Naive B cell (primary cell): ENCODE measurements around the gene PCSK6. TPM values are rescaled to one million over a fixed set of nuclear protein-coding genes. Genes with fewer than 3 reads are reported as not detected.

ENCODE experiments used
- polyA plus RNA-seq, 6 donors: library from polyadenylated mRNA; unstranded; fragments of 300-500 nt; fragmentation: Illumina TruSeq; gene quantifications; one replicate each; pipeline ENCODE4 v1.2.3, GENCODE V29; 2021; ENCODE audit warnings: low read depth in 6 of 6

The PCSK6 gene
- polyA plus RNA-seq, 6 donors from 2014 or later: 0.78 to 1.4 (median 0.96) TPM; not detected in 1

Other genes with a start within 250 kb of the PCSK6 start
- gene CHSY1, start 237.7 kb downstream of the PCSK6 start, polyA plus RNA-seq: 1 to 10 TPM; 2.0 to 3.7 (median 2.5) TPM
- 10 to 100 TPM; 25.7 to 49.7 (median 40.0) TPM for gene SELENOS, start 212.2 kb downstream of the PCSK6 start, polyA plus RNA-seq
- 10 to 100 TPM; 60.4 to 74.7 (median 66.6) TPM for gene SNRPA1, start 194.5 kb downstream of the PCSK6 start, polyA plus RNA-seq
- 10 to 100 TPM; 32.5 to 90.4 (median 49.4) TPM for gene TM2D3, start 162.7 kb upstream of the PCSK6 start, polyA plus RNA-seq
- 10 to 100 TPM in 4 of 6 donors, 1 to 10 TPM in 2; 6.4 to 27.9 (median 12.0) TPM for gene TARS3, start 234.8 kb upstream of the PCSK6 start, polyA plus RNA-seq